Ectodermal cell (in vitro differentiated cells): ENCODE data around the gene ALS2CL. TPM values are rescaled to one million over a fixed set of nuclear protein-coding genes. Genes with fewer than 3 reads are reported as not detected.
A peak's percentile ranks its signal among the peaks of the same experiment; 100 is the strongest.
"Not testable (repeated sequence)": the region's sequence is repeated elsewhere in the genome, so short reads cannot be mapped to it uniquely, and the experiment has no call there.

ENCODE experiments used
- H3K27ac ChIP-seq: 2 replicates; pipeline ENCODE4 v1.7.0; 2013; ENCODE audit warnings: mild to moderate bottlenecking, low read depth, low read length; ENCODE audit not compliant: insufficient read depth, poor library complexity, severe bottlenecking
- H3K27me3 ChIP-seq: 2 replicates; pipeline ENCODE4 v1.7.0; 2013; ENCODE audit warnings: mild to moderate bottlenecking, low read length; ENCODE audit not compliant: insufficient read depth, control insufficient read depth, poor library complexity, severe bottlenecking
- H3K36me3 ChIP-seq: one replicate; pipeline ENCODE4 v1.7.0; 2013; ENCODE audit warnings: low read length; ENCODE audit not compliant: control insufficient read depth, insufficient read depth
- H3K4me1 ChIP-seq: one replicate; pipeline ENCODE4 v1.7.0; 2013; ENCODE audit warnings: low read length; ENCODE audit not compliant: control insufficient read depth, insufficient read depth
- H3K4me3 ChIP-seq: 2 replicates; pipeline ENCODE4 v1.7.0; 2013; ENCODE audit warnings: low read depth, low read length, control low read depth; ENCODE audit not compliant: insufficient read depth
- H3K9me3 ChIP-seq: 2 replicates; pipeline ENCODE4 v1.7.0; 2013; ENCODE audit warnings: mild to moderate bottlenecking, low read length, moderate library complexity; ENCODE audit not compliant: control insufficient read depth
- WGBS, 2 experiments: methylation state at CpG; one replicate each; pipeline ENCODE4 v1.1.7; 2013; ENCODE audit warnings: missing lambda C conversion rate in 2 of 2; 5-methylcytosine and 5-hydroxymethylcytosine counted together
- polyA plus RNA-seq, 4 experiments: library from polyadenylated mRNA; stranded (reverse); fragments of 50-300 nt; gene quantifications; one replicate each; pipeline ENCODE4 v1.2.3, GENCODE V29; 2013

The ALS2CL gene, protein sequence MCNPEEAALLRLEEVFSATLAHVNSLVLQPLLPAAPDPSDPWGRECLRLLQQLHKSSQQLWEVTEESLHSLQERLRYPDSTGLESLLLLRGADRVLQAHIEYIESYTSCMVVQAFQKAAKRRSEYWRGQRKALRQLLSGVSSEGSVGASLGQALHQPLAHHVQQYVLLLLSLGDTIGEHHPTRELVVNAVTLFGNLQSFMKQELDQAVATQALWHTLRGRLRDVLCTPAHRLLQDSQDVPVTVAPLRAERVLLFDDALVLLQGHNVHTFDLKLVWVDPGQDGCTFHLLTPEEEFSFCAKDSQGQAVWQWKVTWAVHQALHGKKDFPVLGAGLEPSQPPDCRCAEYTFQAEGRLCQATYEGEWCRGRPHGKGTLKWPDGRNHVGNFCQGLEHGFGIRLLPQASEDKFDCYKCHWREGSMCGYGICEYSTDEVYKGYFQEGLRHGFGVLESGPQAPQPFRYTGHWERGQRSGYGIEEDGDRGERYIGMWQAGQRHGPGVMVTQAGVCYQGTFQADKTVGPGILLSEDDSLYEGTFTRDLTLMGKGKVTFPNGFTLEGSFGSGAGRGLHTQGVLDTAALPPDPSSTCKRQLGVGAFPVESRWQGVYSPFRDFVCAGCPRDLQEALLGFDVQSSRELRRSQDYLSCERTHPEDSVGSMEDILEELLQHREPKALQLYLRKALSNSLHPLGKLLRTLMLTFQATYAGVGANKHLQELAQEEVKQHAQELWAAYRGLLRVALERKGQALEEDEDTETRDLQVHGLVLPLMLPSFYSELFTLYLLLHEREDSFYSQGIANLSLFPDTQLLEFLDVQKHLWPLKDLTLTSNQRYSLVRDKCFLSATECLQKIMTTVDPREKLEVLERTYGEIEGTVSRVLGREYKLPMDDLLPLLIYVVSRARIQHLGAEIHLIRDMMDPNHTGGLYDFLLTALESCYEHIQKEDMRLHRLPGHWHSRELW
- 0.78 TPM for polyA plus RNA-seq (2013, experiment 1 of 4)
- 0.84 TPM for polyA plus RNA-seq (2013, experiment 2 of 4)
- polyA plus RNA-seq (2013, experiment 3 of 4) = 1.2 TPM
- polyA plus RNA-seq (2013, experiment 4 of 4) = 0.81 TPM

DNA sequence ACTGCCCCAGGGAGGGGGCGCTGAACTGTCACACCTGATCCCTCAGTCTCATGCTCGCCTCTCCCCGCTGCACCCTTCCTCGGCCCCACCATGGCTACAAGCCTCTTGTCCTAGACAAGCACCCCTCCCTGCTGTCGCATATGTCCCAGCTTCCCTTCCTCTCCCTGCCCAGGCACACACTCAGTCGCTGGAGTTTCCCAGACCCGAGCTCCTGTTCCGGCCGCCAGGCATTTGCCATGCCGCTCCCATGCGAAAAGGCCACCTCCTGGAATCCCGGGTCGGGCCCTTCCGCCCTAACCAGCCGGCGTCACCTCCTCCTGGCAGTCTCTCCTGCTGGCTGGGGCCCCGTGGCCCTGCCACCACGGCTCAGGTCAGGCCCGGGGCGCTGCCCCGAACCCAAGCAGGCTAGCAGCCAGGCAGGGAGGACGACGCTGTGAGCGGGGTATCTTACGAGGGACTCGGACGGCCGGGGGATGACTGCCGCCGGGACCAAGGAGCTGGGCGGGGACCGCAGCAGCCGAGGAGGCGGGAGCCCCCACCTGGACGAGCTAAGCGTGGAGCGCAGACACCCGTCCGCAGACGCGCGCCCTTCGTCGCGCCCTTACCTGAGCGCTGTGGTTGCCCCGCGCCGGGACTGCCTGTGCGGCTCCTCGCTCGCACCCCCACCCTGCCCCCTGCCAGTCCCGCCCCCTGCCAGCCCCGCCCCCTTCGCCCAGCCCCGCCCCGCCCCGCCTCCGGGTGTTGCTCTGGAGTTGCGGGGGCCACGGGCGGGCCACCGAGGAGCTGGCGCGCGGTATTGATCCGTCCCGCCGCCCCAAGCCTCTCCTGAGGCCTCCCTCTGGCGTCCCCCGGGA, at the start of gene ALS2CL:
Gene ALS2CL (minus strand): TSS at position 642 of the 854 bp plus-strand sequence. CDS start 4,239 bp downstream, outside the sequence.
- Histone ChIP-seq H3K27me3 (peaks cover 37% of the 10 kb centered on the region), H3K4me3 (peak within 1 kb of the TSS; percentile 57), H3K9me3 (no peaks in the 10 kb centered on the region), H3K36me3 (no peaks in the 10 kb centered on the region), H3K4me1 (peaks cover 10% of the 10 kb centered on the region), H3K27ac (no peak within 1 kb of the TSS)
- WGBS, 2 experiments = 1% methylated on average over 71 of the region's 71 CpGs

- 76 to 80% methylated on average over 12 of the region's 12 CpGs for WGBS, 2 experiments
Observed at GRCh38 chr3:46742992-46743585, 49.6 kb upstream of the ALS2CL start.

DNA sequence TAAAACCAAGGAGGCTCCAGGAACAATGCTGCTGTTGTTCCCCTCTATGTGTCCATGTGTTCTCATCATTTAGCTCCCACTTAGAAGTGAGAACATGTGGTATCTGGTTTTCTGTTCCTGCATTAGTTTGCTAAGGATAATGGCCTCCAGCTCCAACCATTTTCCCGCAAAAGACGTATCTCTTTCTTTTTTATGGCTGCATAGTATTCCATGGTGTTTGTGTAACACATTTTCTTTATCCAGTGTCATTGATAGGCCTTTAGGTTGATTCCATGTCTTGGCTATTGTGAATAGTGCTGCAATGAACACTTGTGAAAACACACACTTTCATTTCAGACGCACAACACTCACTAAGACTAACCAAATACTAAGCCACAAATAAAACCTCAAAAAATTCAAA, 46.1 kb upstream of the ALS2CL start:
- H3K27ac ChIP-seq, H3K36me3 ChIP-seq, H3K27me3 ChIP-seq, H3K9me3 ChIP-seq, H3K4me3 ChIP-seq, H3K4me1 ChIP-seq: not testable (repeated sequence)
- WGBS, 2 experiments = 87 to 88% methylated on average over 3 of the region's 3 CpGs

More at GRCh38 chr3:46742992-46743585, 49.6 kb upstream of the ALS2CL start:
- Histone ChIP-seq H3K4me1 (no peaks in the 10 kb centered on the region), H3K36me3 (no peaks in the 10 kb centered on the region), H3K27me3 (no peaks in the 10 kb centered on the region), H3K9me3 (no peaks in the 10 kb centered on the region), H3K4me3 (no peak overlapping the region), H3K27ac (no peak overlapping the region)

- WGBS, 2 experiments = 88 to 89% methylated on average over 4 of the region's 4 CpGs
- no peaks in the 10 kb centered on the region for H3K4me1 ChIP-seq
Observed at GRCh38 chr3:46737329-46737731, 43.9 kb upstream of the ALS2CL start.

GRCh38 chr3:46736006-46736872, 42.8 kb upstream of the ALS2CL start:
- WGBS, 2 experiments = 92 to 96% methylated on average over 20 of the region's 20 CpGs
- Histone ChIP-seq H3K4me3 (no peak overlapping the region), H3K4me1 (no peaks in the 10 kb centered on the region), H3K36me3 (no peaks in the 10 kb centered on the region), H3K9me3 (no peaks in the 10 kb centered on the region), H3K27me3 (no peaks in the 10 kb centered on the region), H3K27ac (no peak overlapping the region)

More at GRCh38 chr3:46737329-46737731, 43.9 kb upstream of the ALS2CL start:
- H3K36me3 ChIP-seq = no peaks in the 10 kb centered on the region
- no peak overlapping the region for H3K27ac ChIP-seq
- no peaks in the 10 kb centered on the region for H3K9me3 ChIP-seq
- H3K27me3 ChIP-seq = no peaks in the 10 kb centered on the region
- no peak overlapping the region for H3K4me3 ChIP-seq

- H3K4me1 ChIP-seq = no peaks in the 10 kb centered on the region
- H3K27me3 ChIP-seq = no peaks in the 10 kb centered on the region
- H3K4me3 ChIP-seq = no peak overlapping the region
- 82 to 95% methylated on average over 4 of the region's 4 CpGs for WGBS, 2 experiments
- H3K36me3 ChIP-seq = no peaks in the 10 kb centered on the region
- no peaks in the 10 kb centered on the region for H3K9me3 ChIP-seq
- no peak overlapping the region for H3K27ac ChIP-seq
Observed at GRCh38 chr3:46734773-46735172, 41.3 kb upstream of the ALS2CL start.

GRCh38 chr3:46733026-46733800, 39.7 kb upstream of the ALS2CL start:
- 90 to 91% methylated on average over 9 of the region's 9 CpGs for WGBS, 2 experiments
- Histone ChIP-seq H3K36me3 (no peaks in the 10 kb centered on the region), H3K27me3 (no peaks in the 10 kb centered on the region), H3K27ac (no peak overlapping the region), H3K9me3 (no peaks in the 10 kb centered on the region), H3K4me3 (no peak overlapping the region), H3K4me1 (no peaks in the 10 kb centered on the region)

DNA sequence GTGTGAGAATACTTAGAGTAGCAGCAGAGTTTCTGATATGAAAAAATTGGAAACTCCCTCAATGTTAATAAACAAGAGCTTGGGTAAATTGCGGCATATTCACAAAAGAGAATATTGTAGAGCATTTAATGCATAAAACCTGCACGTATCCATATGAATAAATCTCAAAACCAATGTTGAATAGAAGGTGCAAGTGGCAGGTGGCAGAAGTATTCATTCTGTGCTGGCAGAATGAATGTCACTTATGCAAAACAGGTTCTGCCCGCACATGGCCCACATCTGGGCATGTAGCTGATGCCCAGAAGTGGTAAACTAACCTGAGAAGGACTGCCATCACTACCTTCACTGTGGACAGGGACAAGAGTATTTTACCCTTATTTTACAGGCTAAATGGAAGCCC, 38.3 kb upstream of the ALS2CL start:
- no peak overlapping the region for H3K4me3 ChIP-seq
- WGBS, 2 experiments = 80 to 94% methylated on average over 2 to 3 of the region's 3 CpGs
- no peaks in the 10 kb centered on the region for H3K27me3 ChIP-seq
- H3K4me1 ChIP-seq = no peaks in the 10 kb centered on the region
- H3K27ac ChIP-seq = no peak overlapping the region
- H3K36me3 ChIP-seq = no peaks in the 10 kb centered on the region
- H3K9me3 ChIP-seq = no peaks in the 10 kb centered on the region
